ENCODE data around the gene ACOT7.

The ACOT7 gene

GRCh38 chr1:6280761-6281451 is 112.7 kb downstream of the ACOT7 start:
- no peak for FAIRE-seq

GRCh38 chr1:6279613-6280383 is 113.8 kb downstream of the ACOT7 start:
- no peak for FAIRE-seq

- no peak for FAIRE-seq
These were observed 114.5 kb downstream of the ACOT7 start for GRCh38 chr1:6279066-6279465.

GRCh38 chr1:6278263-6278662 is 115.3 kb downstream of the ACOT7 start:
- FAIRE-seq, result no peak

GRCh38 chr1:6276811-6277555 is 116.6 kb downstream of the ACOT7 start:
- FAIRE-seq, result no peak

GRCh38 chr1:6275826-6276782 is 117.5 kb downstream of the ACOT7 start:
- FAIRE-seq, result no peak

- FAIRE-seq, result no peak
These were observed 118.9 kb downstream of the ACOT7 start for GRCh38 chr1:6274622-6275139.

GRCh38 chr1:6274102-6274501 is 119.5 kb downstream of the ACOT7 start:
- no peak for FAIRE-seq

GRCh38 chr1:6273380-6273891 is 120.1 kb downstream of the ACOT7 start:
- no peak for FAIRE-seq

GRCh38 chr1:6272868-6273267 is 120.7 kb downstream of the ACOT7 start:
- FAIRE-seq, result no peak

GRCh38 chr1:6272452-6272851 is 121.1 kb downstream of the ACOT7 start:
- FAIRE-seq, result no peak

- no peak for FAIRE-seq
These were observed 122.0 kb downstream of the ACOT7 start for GRCh38 chr1:6271554-6271953.

GRCh38 chr1:6271006-6271405 is 122.6 kb downstream of the ACOT7 start:
- FAIRE-seq, result no peak

GRCh38 chr1:6270401-6270800 is 123.2 kb downstream of the ACOT7 start:
- FAIRE-seq, result no peak

GRCh38 chr1:6269720-6270400 is 123.7 kb downstream of the ACOT7 start:
- no peak for FAIRE-seq

GRCh38 chr1:6269296-6269695 is 124.3 kb downstream of the ACOT7 start:
- FAIRE-seq, result no peak

GRCh38 chr1:6268415-6268814 is 125.2 kb downstream of the ACOT7 start:
- FAIRE-seq, result no peak

GRCh38 chr1:6267686-6268322 is 125.8 kb downstream of the ACOT7 start:
- FAIRE-seq, result no peak

- FAIRE-seq, result no peak
These were observed 126.9 kb downstream of the ACOT7 start for GRCh38 chr1:6266641-6267040.

- FAIRE-seq, result no peak
These were observed 128.4 kb downstream of the ACOT7 start for GRCh38 chr1:6265151-6265550.

GRCh38 chr1:6263716-6264115 is 129.9 kb downstream of the ACOT7 start:
- FAIRE-seq, result no peak

Data from colon (tissue), 2 donors.